ENCODE data around the gene TMED1. TPM values are rescaled to one million over a fixed set of nuclear protein-coding genes. Genes with fewer than 3 reads are reported as not detected.

The TMED1 gene
- total RNA-seq, 1 experiment from 2014 or later = 32.3 TPM

DNA sequence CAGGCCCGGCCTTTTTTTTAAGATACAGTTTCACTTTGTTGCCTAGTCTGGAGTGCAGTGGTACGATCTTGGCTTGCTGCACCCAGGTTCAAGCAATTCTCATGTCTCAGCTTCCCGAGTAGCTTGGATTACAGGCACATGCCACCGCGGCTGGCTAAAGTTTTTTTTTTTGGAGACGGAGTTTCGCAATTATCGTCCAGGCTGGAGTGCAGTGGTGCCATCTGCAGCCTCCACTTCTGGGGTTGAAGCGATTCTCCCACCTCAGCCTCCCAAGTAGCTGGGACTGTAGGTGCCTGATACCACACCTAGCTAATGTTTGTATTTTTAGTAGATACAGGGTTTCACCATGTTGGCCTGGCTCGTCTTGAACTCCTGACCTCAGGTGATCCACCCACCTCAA lies 30.5 kb upstream of the TMED1 start:
- Histone ChIP-seq H4K8ac (replicated peaks; ENCODE audit: insufficient read length, low read depth, low read length) (no peak overlapping the region), H3K4me1 (ENCODE audit: insufficient read depth, low read length) (peaks cover 2% of the 10 kb centered on the region; the same call in 1 of the 2 replicates), H2AFZ (ENCODE audit: low read length) (no peak overlapping the region), H2BK120ac (ENCODE audit: low read depth, low read length, poor library complexity, severe bottlenecking) (no peak overlapping the region), H3K18ac (ENCODE audit: insufficient read length, low read depth, low read length) (no peak overlapping the region), H2AK5ac (ENCODE audit: insufficient read length, low read length) (no peak overlapping the region), H3K23me2 (ENCODE audit: insufficient read length, low read depth, low read length, poor library complexity, severe bottlenecking) (peaks cover 3% of the 10 kb centered on the region), H3K56ac (ENCODE audit: insufficient read length, low read depth, low read length) (no peak overlapping the region), H3K9ac (ENCODE audit: extremely low read depth, insufficient read length, low read length) (no peak overlapping the region), H3K4me2 (ENCODE audit: insufficient read depth, insufficient read length, low read length) (no peak overlapping the region), H3K14ac (ENCODE audit: insufficient read depth, low read length) (no peak overlapping the region), H4K5ac (ENCODE audit: insufficient read length, low read depth, low read length) (no peak overlapping the region), H3K79me2 (ENCODE audit: insufficient read depth, low read length) (no peaks in the 10 kb centered on the region; the same call in 1 of the 2 replicates), H3K27ac (ENCODE audit: insufficient read length, low read depth, low read length) (no peak overlapping the region), H4K91ac (ENCODE audit: insufficient read length, low read depth, low read length) (no peak overlapping the region), H4K20me1 (ENCODE audit: control insufficient read depth, insufficient read depth, insufficient read length) (no peaks in the 10 kb centered on the region), H3K23ac (ENCODE audit: insufficient read length, low read depth, low read length) (no peak overlapping the region), H2BK20ac (ENCODE audit: low read depth, low read length, poor library complexity, severe bottlenecking) (no peak overlapping the region), H3K27me3 (ENCODE audit: insufficient read depth, low read length) (no peaks in the 10 kb centered on the region), H2BK5ac (ENCODE audit: insufficient read length, low read length) (no peak overlapping the region), H3K9me3 (ENCODE audit: control insufficient read depth, low read depth, low read length) (no peaks in the 10 kb centered on the region), H3K79me1 (ENCODE audit: insufficient read depth, low read depth, low read length, poor library complexity, severe bottlenecking) (no peaks in the 10 kb centered on the region), H3K4ac (ENCODE audit: low read depth, low read length) (no peak overlapping the region), H3T11ph (ENCODE audit: low read length) (no peak overlapping the region), H2BK15ac (ENCODE audit: low read depth, low read length) (no peak overlapping the region), H2BK12ac (ENCODE audit: insufficient read length, low read depth, low read length) (no peak overlapping the region)
- H3K27ac Mint-ChIP-seq = no peak overlapping the region
- DNase-seq = no peak
- no CpG with 5 or more reads among the region's 10 CpGs for WGBS (ENCODE audit: extremely low coverage, insufficient read length, low lambda C conversion rate)
- TF ChIP-seq, protein P1, sequence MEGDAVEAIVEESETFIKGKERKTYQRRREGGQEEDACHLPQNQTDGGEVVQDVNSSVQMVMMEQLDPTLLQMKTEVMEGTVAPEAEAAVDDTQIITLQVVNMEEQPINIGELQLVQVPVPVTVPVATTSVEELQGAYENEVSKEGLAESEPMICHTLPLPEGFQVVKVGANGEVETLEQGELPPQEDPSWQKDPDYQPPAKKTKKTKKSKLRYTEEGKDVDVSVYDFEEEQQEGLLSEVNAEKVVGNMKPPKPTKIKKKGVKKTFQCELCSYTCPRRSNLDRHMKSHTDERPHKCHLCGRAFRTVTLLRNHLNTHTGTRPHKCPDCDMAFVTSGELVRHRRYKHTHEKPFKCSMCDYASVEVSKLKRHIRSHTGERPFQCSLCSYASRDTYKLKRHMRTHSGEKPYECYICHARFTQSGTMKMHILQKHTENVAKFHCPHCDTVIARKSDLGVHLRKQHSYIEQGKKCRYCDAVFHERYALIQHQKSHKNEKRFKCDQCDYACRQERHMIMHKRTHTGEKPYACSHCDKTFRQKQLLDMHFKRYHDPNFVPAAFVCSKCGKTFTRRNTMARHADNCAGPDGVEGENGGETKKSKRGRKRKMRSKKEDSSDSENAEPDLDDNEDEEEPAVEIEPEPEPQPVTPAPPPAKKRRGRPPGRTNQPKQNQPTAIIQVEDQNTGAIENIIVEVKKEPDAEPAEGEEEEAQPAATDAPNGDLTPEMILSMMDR (conservative IDR thresholded peaks at IDR 0.05) = no peak
- H3K4me3 Mint-ChIP-seq = no peak overlapping the region
- peaks cover 12 to 30% of the 10 kb centered on the region in 2 experiments for H3K4me1 Mint-ChIP-seq
- no peaks in the 10 kb centered on the region for H3K27me3 Mint-ChIP-seq (ENCODE audit: low read depth)
- no peaks in the 10 kb centered on the region for H3K36me3 Mint-ChIP-seq (ENCODE audit: insufficient read depth in 1 of 3, low read depth in 3 of 3)
- no peaks in the 10 kb centered on the region for H3K9me3 Mint-ChIP-seq

All from H9 (cell line).